Activated CD8-positive, alpha-beta T cell treated with anti-CD3 and anti-CD28 coated beads, Interleukin-2, amount 10 ng/mL, durations not matched to agents 7 days and 5 days (primary cell): ENCODE results near the gene SYNGR3. TPM values are rescaled to one million over a fixed set of nuclear protein-coding genes. Genes with fewer than 3 reads are reported as not detected.

Experiments
- ATAC-seq: fragments of 150-1000 bp; cut with Tn5 transposase; one replicate; pipeline ENCODE4 v1.10.0; 2021; ENCODE audit warnings: moderate library complexity
- CTCF ChIA-PET: fragments of 350-600 bp; sonication (Branson Sonifier 250); formaldehyde crosslinking; loops from one replicate; lab custom pipeline; 2021; ENCODE audit warnings: antibody characterized with exemption; lab: Charles Lee
- POLR2A ChIA-PET: fragments of 350-600 bp; sonication (Branson Sonifier 250); formaldehyde crosslinking; loops from one replicate; lab custom pipeline; 2021; ENCODE audit warnings: antibody characterized with exemption; lab: Charles Lee
- DNase-seq: peaks from one replicate; pipeline ENCODE4 v3.0.0-alpha.2; 2020
- H3K27ac Mint-ChIP-seq: one replicate; pipeline ENCODE4 v1.8.0; 2021; ENCODE audit warnings: mild to moderate bottlenecking, mixed read lengths
- H3K27me3 Mint-ChIP-seq: one replicate; pipeline ENCODE4 v1.8.0; 2021; ENCODE audit warnings: low read depth, mixed read lengths
- H3K36me3 Mint-ChIP-seq: one replicate; pipeline ENCODE4 v1.8.0; 2021; ENCODE audit warnings: low read depth, mixed read lengths
- H3K4me1 Mint-ChIP-seq: one replicate; pipeline ENCODE4 v1.8.0; 2021; ENCODE audit warnings: low read depth, mixed read lengths
- H3K4me3 Mint-ChIP-seq: one replicate; pipeline ENCODE4 v1.8.0; 2021; ENCODE audit warnings: mild to moderate bottlenecking, mixed read lengths
- H3K9me3 Mint-ChIP-seq: one replicate; pipeline ENCODE4 v1.8.0; 2022; ENCODE audit warnings: mixed read lengths; ENCODE audit not compliant: insufficient read depth
- total RNA-seq, 2 experiments: library from RNA; stranded (reverse); gene quantifications; one replicate each; pipeline ENCODE4 v1.2.3, GENCODE V29; 2021

The SYNGR3 gene
- total RNA-seq, 2 experiments from 2014 or later: 2.6 to 3.4 TPM

- DNase-seq: no peak
- Mint-ChIP-seq H3K27me3 (no peaks in the 10 kb centered on the region), H3K4me1 (peaks cover 12% of the 10 kb centered on the region), H3K27ac (no peak overlapping the region), H3K36me3 (no peaks in the 10 kb centered on the region), H3K4me3 (no peak overlapping the region), H3K9me3 (no peaks in the 10 kb centered on the region)
- ATAC-seq: no peak
- ChIA-PET CTCF (no interaction called here), POLR2A (no interaction called here)
Measured at GRCh38 chr16:2042171-2042985, 52.6 kb downstream of the SYNGR3 start.

DNA sequence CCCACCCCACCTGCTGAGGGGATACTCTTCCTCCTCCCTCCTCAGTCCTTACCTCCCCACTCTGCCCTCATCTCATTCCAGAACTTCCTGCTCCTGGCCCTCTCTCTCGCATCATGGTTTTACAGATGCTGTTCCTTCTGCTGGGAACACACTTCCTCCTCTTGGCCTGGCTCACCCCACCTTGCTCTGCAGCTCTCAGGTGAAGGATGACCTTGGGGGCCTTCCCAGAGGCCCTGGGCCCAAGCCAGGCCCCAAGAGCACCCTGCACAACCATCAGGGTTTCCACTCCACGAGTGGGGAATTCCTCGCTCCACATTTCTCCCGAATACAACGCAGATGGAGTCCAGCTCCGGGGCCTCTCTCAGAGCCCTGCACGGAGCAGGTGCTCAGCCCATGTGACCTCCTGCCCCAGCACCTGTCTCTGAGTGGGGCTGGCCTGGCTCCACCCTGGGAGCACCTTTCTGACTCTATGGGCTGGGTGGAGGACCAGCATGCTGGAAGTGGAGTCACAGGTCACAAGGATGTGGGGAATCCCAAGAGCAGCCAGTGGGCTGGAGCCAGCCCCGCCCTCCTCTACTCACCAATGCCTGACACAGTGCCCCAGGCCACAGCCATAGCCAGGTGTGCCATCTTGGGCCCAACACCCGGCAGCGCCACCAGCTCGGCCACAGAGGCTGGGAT, 53.4 kb downstream of the SYNGR3 start:
- POLR2A ChIA-PET: no interaction called here
- Mint-ChIP-seq H3K36me3 (no peaks in the 10 kb centered on the region), H3K27me3 (no peaks in the 10 kb centered on the region), H3K9me3 (no peaks in the 10 kb centered on the region), H3K4me3 (no peak overlapping the region), H3K4me1 (peaks cover 12% of the 10 kb centered on the region), H3K27ac (no peak overlapping the region)
- DNase-seq (no peak), ATAC-seq (no peak)
- CTCF ChIA-PET: no interaction called here

Other genes starting within 250 kb of the SYNGR3 start
- gene NME3, start 218.4 kb upstream of the SYNGR3 start, total RNA-seq: 10 to 100 TPM; 41.3 to 41.4 TPM
- gene EME2, start 217.2 kb upstream of the SYNGR3 start, total RNA-seq: 10 to 100 TPM; 31.8 to 32.0 TPM
- gene MRPS34, start 216.8 kb upstream of the SYNGR3 start, total RNA-seq: 100 to 1,000 TPM; 126 to 135 TPM
- gene SPSB3, start 207.4 kb upstream of the SYNGR3 start, total RNA-seq: 10 to 100 TPM; 31.1 to 33.0 TPM
- 10 to 100 TPM; 58.5 to 61.8 TPM for gene NUBP2, start 207.0 kb upstream of the SYNGR3 start, total RNA-seq
- gene IGFALS, start 196.3 kb upstream of the SYNGR3 start, total RNA-seq: under 1 TPM in 1 of 2 experiments, not detected in 1; 0.13 TPM
- gene HAGH, start 163.1 kb upstream of the SYNGR3 start, total RNA-seq: 10 to 100 TPM; 48.0 to 50.4 TPM
- 10 to 100 TPM; 14.5 to 14.6 TPM for gene FAHD1, start 162.8 kb upstream of the SYNGR3 start, total RNA-seq
- gene MEIOB, start 117.8 kb upstream of the SYNGR3 start, total RNA-seq: not detected
- not detected for gene HS3ST6, start 71.6 kb upstream of the SYNGR3 start, total RNA-seq
- gene MSRB1, start 46.8 kb upstream of the SYNGR3 start, total RNA-seq: 10 to 100 TPM; 13.2 to 13.9 TPM
- under 1 TPM in 1 of 2 experiments, not detected in 1; 0.53 TPM for gene RPL3L, start 35.3 kb upstream of the SYNGR3 start, total RNA-seq
- gene NDUFB10, start 30.4 kb upstream of the SYNGR3 start, total RNA-seq: 100 to 1,000 TPM; 141 to 147 TPM
- gene RPS2, start 25.1 kb upstream of the SYNGR3 start, total RNA-seq: 1,000 to 10,000 TPM; 2,821 to 2,910 TPM
- not detected for gene RNF151, start 23.1 kb upstream of the SYNGR3 start, total RNA-seq
- gene TBL3, start 17.9 kb upstream of the SYNGR3 start, total RNA-seq: 10 to 100 TPM; 37.6 to 37.9 TPM
- not detected for gene NOXO1, start 8.5 kb upstream of the SYNGR3 start, total RNA-seq
- gene GFER, start 5.8 kb upstream of the SYNGR3 start, total RNA-seq: 10 to 100 TPM; 27.2 to 30.5 TPM
- 10 to 100 TPM; 75.1 to 75.9 TPM for gene ZNF598, start 19.9 kb downstream of the SYNGR3 start, total RNA-seq
- gene NPW, start 29.8 kb downstream of the SYNGR3 start, total RNA-seq: under 1 TPM in 1 of 2 experiments, not detected in 1; 0.73 TPM
- gene NHERF2, start 36.9 kb downstream of the SYNGR3 start, total RNA-seq: 1 to 10 TPM; 1.4 to 2.8 TPM
- 10 to 100 TPM; 29.9 to 35.3 TPM for gene NTHL1, start 57.9 kb downstream of the SYNGR3 start, total RNA-seq
- 10 to 100 TPM; 87.9 to 97.4 TPM for gene TSC2, start 58.0 kb downstream of the SYNGR3 start, total RNA-seq
- 10 to 100 TPM; 66.0 to 76.6 TPM for gene PKD1, start 145.9 kb downstream of the SYNGR3 start, total RNA-seq
- under 1 TPM; 0.26 to 0.31 TPM for gene RAB26, start 158.7 kb downstream of the SYNGR3 start, total RNA-seq
- gene TRAF7, start 165.8 kb downstream of the SYNGR3 start, total RNA-seq: 10 to 100 TPM; 56.8 to 59.5 TPM
- under 1 TPM; 0.05 to 0.63 TPM for gene CASKIN1, start 206.6 kb downstream of the SYNGR3 start, total RNA-seq
- 10 to 100 TPM; 34.5 to 37.8 TPM for gene MLST8, start 215.5 kb downstream of the SYNGR3 start, total RNA-seq
- gene BRICD5, start 220.9 kb downstream of the SYNGR3 start, total RNA-seq: 10 to 100 TPM; 14.8 to 15.0 TPM
- 10 to 100 TPM; 28.5 to 29.0 TPM for gene PGP, start 224.9 kb downstream of the SYNGR3 start, total RNA-seq
- gene E4F1, start 233.6 kb downstream of the SYNGR3 start, total RNA-seq: 10 to 100 TPM; 33.8 to 34.3 TPM
- 1 to 10 TPM; 3.3 to 4.1 TPM for gene DNASE1L2, start 246.5 kb downstream of the SYNGR3 start, total RNA-seq